Osteoblast (primary cell): ENCODE measurements around the gene C19orf44. TPM values are rescaled to one million over a fixed set of nuclear protein-coding genes. Genes with fewer than 3 reads are reported as not detected.

Experiments used
- DNase-seq: peaks from one replicate; pipeline ENCODE4 v3.0.0; 2011; ENCODE audit warnings: low spot score, mixed read lengths; ENCODE audit not compliant: insufficient read length; ENCODE audit errors: missing footprints
- H2AFZ ChIP-seq: 2 replicates; pipeline ENCODE4 v1.6.0; 2011; ENCODE audit warnings: mild to moderate bottlenecking, low read length
- H3K27ac ChIP-seq: 2 replicates; pipeline ENCODE4 v1.5.1; 2011; ENCODE audit warnings: mild to moderate bottlenecking, low read depth, low read length, moderate library complexity
- H3K27me3 ChIP-seq: 2 replicates; pipeline ENCODE4 v1.6.0; 2012; ENCODE audit warnings: mild to moderate bottlenecking, control low read depth, inconsistent platforms, low read length, moderate library complexity; ENCODE audit not compliant: insufficient read depth
- H3K36me3 ChIP-seq: 2 replicates; pipeline ENCODE4 v1.5.1; 2011; ENCODE audit warnings: mild to moderate bottlenecking, low read length, control low read depth, moderate library complexity; ENCODE audit not compliant: insufficient read depth
- H3K4me1 ChIP-seq: 2 replicates; pipeline ENCODE4 v1.5.1; 2011; ENCODE audit warnings: mild to moderate bottlenecking, low read length, control low read depth, moderate library complexity; ENCODE audit not compliant: insufficient read depth
- H3K4me2 ChIP-seq: 2 replicates; pipeline ENCODE4 v1.6.0; 2011; ENCODE audit warnings: mild to moderate bottlenecking, low read length; ENCODE audit not compliant: insufficient read depth
- H3K4me3 ChIP-seq: fragments of 200-600 bp; sonication (generic); 3 replicates; pipeline ENCODE4 v1.5.1; 2012; ENCODE audit warnings: mild to moderate bottlenecking, low read length, inconsistent platforms; ENCODE audit not compliant: insufficient read depth
- H3K79me2 ChIP-seq: 2 replicates; pipeline ENCODE4 v1.6.0; 2012; ENCODE audit warnings: mild to moderate bottlenecking, low read length, control low read depth, inconsistent platforms; ENCODE audit not compliant: insufficient read depth
- H3K9me3 ChIP-seq: 2 replicates; pipeline ENCODE4 v1.5.1; 2011; ENCODE audit warnings: low read depth, low read length, control low read depth
- H4K20me1 ChIP-seq: 2 replicates; pipeline ENCODE4 v1.6.0; 2012; ENCODE audit warnings: mild to moderate bottlenecking, low read length, control low read depth; ENCODE audit not compliant: insufficient read depth
- CTCF ChIP-seq: IDR thresholded peaks from 2 replicates; pipeline ENCODE4 v1.5.1; 2011; ENCODE audit warnings: mild to moderate bottlenecking, low read depth, low read length, moderate library complexity; ENCODE audit errors: extremely low read depth
- total RNA-seq: library from RNA; depleted of rRNA; stranded (reverse); fragments of >200 nt; gene quantifications from 2 replicates; pipeline ENCODE4 v1.2.3, GENCODE V29; 2012

C19orf44 gene
- total RNA-seq, 1 donor, result 7.2 TPM

DNA sequence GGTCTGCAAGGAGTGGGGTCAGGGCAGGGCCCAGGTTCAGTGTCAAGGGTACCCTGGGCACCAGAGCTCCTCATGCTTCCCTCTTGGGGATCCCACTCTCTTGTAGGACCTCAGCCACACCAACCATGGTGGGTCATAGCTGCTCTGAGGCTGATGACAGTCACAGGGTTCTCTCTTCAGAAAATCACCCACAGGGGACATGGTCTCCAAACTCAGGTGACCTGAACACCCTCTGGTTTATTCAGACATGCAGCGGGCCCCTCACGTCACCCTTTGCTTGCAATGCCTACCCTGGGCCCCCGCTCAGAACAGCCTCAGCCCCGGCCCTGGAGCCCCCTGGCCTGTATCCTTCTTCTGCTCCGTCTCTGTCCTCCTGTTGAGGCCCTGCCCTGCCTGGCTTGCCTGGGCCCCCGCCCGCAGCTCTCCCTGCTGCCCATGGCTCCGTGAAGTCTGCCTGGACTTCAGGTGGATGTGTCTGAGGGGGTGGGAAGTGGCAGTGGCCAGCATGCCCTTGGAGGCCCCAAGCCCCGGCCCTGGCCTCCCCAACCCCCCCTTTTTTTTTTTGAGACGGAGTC lies 25.6 kb downstream of the C19orf44 start:
- Histone ChIP-seq H4K20me1 (peaks cover 12% of the 10 kb centered on the region), H3K79me2 (no peaks in the 10 kb centered on the region), H3K4me3 (no peak overlapping the region), H3K27ac (no peak overlapping the region), H3K9me3 (no peaks in the 10 kb centered on the region), H2AFZ (no peak overlapping the region), H3K36me3 (peaks cover 76% of the 10 kb centered on the region), H3K4me1 (no peaks in the 10 kb centered on the region), H3K27me3 (no peaks in the 10 kb centered on the region), H3K4me2 (no peak overlapping the region)
- DNase-seq, result peak; percentile 75
- no peak for TF ChIP-seq CTCF

DNA sequence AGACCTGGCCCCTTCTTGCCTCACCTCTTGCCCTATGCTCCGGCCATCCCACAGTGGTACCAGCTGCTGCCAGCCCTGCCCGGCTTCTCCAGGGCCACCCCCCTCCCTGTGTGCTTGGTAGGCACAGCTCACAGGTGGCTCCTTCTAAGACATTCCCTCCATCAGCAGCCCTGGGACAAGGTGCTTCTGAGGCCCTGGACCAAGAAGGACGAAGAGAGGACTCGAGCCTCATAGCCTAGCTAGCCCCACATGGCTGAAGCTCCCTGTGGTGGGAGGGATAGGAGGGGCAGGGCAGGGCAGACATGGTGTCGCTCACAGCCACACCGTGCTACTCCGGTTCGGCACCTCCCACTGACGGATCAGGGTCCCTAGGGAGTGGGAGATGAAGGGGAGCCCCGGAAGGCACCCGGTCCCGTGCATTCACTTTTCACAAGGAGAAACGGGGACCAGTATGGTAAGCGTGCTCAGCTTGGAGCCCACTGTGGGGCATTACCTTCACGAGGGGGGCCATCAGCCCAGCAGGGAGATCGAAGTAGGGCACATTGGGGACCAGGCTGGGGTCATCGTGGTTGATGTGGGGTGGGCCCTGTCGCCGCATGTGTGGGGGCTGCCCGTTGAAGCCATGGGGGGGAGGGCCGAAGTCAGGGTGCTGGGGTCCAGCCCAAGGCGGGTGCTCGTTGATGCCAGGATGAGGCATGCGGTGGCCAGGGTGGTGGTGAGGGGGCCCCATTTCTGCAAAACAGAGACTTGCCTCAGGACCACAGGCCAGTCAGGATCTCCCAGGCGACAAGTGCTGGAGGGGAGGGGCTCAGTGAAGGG lies 26.6 kb downstream of the C19orf44 start:
- Histone ChIP-seq H3K79me2 (peaks cover 2% of the 10 kb centered on the region), H3K27me3 (no peaks in the 10 kb centered on the region), H3K4me2 (no peak overlapping the region), H3K36me3 (peaks cover 76% of the 10 kb centered on the region), H3K4me3 (no peak overlapping the region), H2AFZ (no peak overlapping the region), H3K27ac (no peak overlapping the region), H3K9me3 (no peaks in the 10 kb centered on the region), H3K4me1 (no peaks in the 10 kb centered on the region), H4K20me1 (peaks cover 15% of the 10 kb centered on the region)
- DNase-seq, result peak; percentile 86
- no peak for TF ChIP-seq CTCF

DNA sequence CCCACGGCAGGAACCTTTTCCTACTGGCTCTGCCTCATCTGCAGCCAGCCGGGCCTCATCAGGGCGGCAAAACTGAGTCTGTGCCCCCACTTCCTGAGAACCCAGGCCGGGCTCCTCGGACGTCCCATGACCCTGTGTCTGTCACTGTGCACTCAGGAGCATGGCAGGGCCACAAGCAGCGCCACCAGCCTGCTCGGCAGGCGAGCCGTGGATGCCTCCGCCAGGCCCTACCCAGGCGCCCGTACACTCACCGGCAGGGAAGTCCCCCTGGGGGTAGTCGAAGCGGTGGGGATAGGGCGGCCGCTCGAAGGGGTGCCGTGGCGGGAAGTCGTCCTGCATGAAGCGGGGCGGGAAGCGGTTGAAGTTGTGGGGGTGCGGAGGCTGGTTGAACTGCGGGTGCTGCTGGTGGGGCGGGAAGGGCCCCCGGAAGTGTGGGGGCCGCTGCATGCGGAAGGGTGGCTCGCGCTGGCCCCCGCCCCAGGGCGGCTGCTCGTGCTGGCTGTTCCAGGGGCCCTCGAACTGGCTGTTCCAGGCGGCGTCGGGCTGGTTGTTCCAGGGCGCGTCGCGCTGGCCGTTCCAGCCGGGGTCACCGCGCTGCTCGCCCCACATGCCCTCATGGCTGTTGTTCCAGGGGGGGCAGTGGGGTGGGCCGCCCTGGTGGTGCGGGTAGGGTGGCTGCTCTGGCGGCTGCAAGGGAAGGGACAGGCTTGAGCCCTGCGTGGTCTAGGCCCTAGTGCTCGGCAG lies 29.0 kb downstream of the C19orf44 start:
- peaks cover 2% of the 10 kb centered on the region for H3K79me2 ChIP-seq
- no peaks in the 10 kb centered on the region for H3K27me3 ChIP-seq
- peaks cover 11% of the 10 kb centered on the region for H4K20me1 ChIP-seq
- H3K4me3 ChIP-seq, result no peak overlapping the region
- H3K4me2 ChIP-seq, result no peak overlapping the region
- H2AFZ ChIP-seq, result no peak overlapping the region
- TF ChIP-seq CTCF, result no peak
- no peaks in the 10 kb centered on the region for H3K4me1 ChIP-seq
- no peak overlapping the region for H3K27ac ChIP-seq
- H3K36me3 ChIP-seq, result peaks cover 75% of the 10 kb centered on the region
- DNase-seq, result peak; percentile 76
- H3K9me3 ChIP-seq, result no peaks in the 10 kb centered on the region
